ENCODE measurements around the gene NUP62CL. TPM values are rescaled to one million over a fixed set of nuclear protein-coding genes. Genes with fewer than 3 reads are reported as not detected.

The NUP62CL gene
- total and polyA plus RNA-seq, 2 of the 13 experiments (the other 11 are each of a cell fraction or from before 2014, with no cell fraction given): 4.2 to 5.8 TPM

GRCh38 chrX:107118322-107119147, 87.7 kb downstream of the NUP62CL start, which contains the start of gene RBM41 (continued):
- TF ChIP-seq ZNF446 (CRISPR knock-in tag; IDR thresholded peaks at IDR 0.05) (no peak), JUN (CRISPR knock-in tag; IDR thresholded peaks at IDR 0.05) (no peak), GATAD1 (CRISPR knock-in tag; IDR thresholded peaks at IDR 0.05) (peak; percentile 44; the same call in 1 of the 2 replicates), POLR2G (IDR thresholded peaks at IDR 0.05; ENCODE audit: low read depth, low read length) (peak; percentile 63), ZNF564 (CRISPR knock-in tag; IDR thresholded peaks at IDR 0.05) (no peak), ZBTB40 (IDR thresholded peaks at IDR 0.05) (no peak), ZBTB40 (CRISPR knock-in tag; IDR thresholded peaks at IDR 0.05) (0 out of 2 replicates have a peak, but pooled peaks have one; percentile 33), ZFX (CRISPR knock-in tag; IDR thresholded peaks at IDR 0.05; ENCODE audit: low read depth) (peak; percentile 97)

Measured in HepG2 (cell line).